ENCODE data around the gene VARS2. TPM values are rescaled to one million over a fixed set of nuclear protein-coding genes. Genes with fewer than 3 reads are reported as not detected.

The VARS2 gene
- total and polyA plus RNA-seq, 2 donors (not counting 3 experiments of a cell fraction or from before 2014, with no cell fraction given): 17.8 to 34.3 TPM

- no peaks in the 10 kb centered on the region for H3K4me1 ChIP-seq (ENCODE audit: control insufficient read depth, extremely low read depth, insufficient read depth, low read length)
- H3K9me1 ChIP-seq (replicated peaks; ENCODE audit: control insufficient read depth, extremely low read depth, insufficient read depth, low read length): no peaks in the 10 kb centered on the region
- H3K27me3 ChIP-seq (ENCODE audit: control insufficient read depth in 2 of 2, insufficient read depth in 2 of 2, low read length in 2 of 2): no peaks in the 10 kb centered on the region
- no peak overlapping the region for H2AFZ ChIP-seq (ENCODE audit: low read depth, low read length)
- TF ChIP-seq POLR2A (IDR thresholded peaks at IDR 0.05; ENCODE audit: low read depth, low read length) (no peak), GATA2 (IDR thresholded peaks at IDR 0.05; ENCODE audit: insufficient read depth, insufficient read length, low read depth, low read length) (no peak), MYC (IDR thresholded peaks at IDR 0.05; ENCODE audit: low read depth, low read length) (no peak), JUN (IDR thresholded peaks at IDR 0.05; ENCODE audit: borderline replicate concordance, insufficient read depth, insufficient read length, low read depth) (no peak), EZH2 (IDR thresholded peaks at IDR 0.05; ENCODE audit: borderline replicate concordance, low read depth, low read length, severe bottlenecking) (no peak), FOS (IDR thresholded peaks at IDR 0.05; ENCODE audit: borderline replicate concordance, insufficient read depth, low read length) (no peak), POLR2AphosphoS5 (IDR thresholded peaks at IDR 0.05; ENCODE audit: insufficient read depth, low read depth, low read length) (no peak)
- TF ChIP-seq, protein P1, sequence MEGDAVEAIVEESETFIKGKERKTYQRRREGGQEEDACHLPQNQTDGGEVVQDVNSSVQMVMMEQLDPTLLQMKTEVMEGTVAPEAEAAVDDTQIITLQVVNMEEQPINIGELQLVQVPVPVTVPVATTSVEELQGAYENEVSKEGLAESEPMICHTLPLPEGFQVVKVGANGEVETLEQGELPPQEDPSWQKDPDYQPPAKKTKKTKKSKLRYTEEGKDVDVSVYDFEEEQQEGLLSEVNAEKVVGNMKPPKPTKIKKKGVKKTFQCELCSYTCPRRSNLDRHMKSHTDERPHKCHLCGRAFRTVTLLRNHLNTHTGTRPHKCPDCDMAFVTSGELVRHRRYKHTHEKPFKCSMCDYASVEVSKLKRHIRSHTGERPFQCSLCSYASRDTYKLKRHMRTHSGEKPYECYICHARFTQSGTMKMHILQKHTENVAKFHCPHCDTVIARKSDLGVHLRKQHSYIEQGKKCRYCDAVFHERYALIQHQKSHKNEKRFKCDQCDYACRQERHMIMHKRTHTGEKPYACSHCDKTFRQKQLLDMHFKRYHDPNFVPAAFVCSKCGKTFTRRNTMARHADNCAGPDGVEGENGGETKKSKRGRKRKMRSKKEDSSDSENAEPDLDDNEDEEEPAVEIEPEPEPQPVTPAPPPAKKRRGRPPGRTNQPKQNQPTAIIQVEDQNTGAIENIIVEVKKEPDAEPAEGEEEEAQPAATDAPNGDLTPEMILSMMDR (IDR thresholded peaks at IDR 0.05; ENCODE audit: extremely low read depth in 1 of 2, insufficient read depth in 1 of 2, low read depth in 1 of 2, low read length in 2 of 2): no peak
- TF ChIP-seq, protein P2, sequence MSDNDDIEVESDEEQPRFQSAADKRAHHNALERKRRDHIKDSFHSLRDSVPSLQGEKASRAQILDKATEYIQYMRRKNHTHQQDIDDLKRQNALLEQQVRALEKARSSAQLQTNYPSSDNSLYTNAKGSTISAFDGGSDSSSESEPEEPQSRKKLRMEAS (IDR thresholded peaks at IDR 0.05; ENCODE audit: insufficient read depth, insufficient read length): no peak
- DNase-seq (ENCODE audit: low read depth, low spot score): no peak
- intact Hi-C loops (cut with micrococcal nuclease): no loop called here
- no peaks in the 10 kb centered on the region for H3K79me2 ChIP-seq (ENCODE audit: control insufficient read depth, insufficient read depth, low read length)
- no peak overlapping the region for H3K4me3 ChIP-seq (replicated peaks in 1 of 3; ENCODE audit: insufficient read depth in 1 of 3, low read depth in 1 of 3, low read length in 3 of 3)
- ChIA-PET POLR2A (no interaction called here), CTCF (interaction anchor here (0.8 to 2.5 kb wide), 3 partner anchors 12 to 62 kb away, joined by 3 to 8 read pairs (median 3); no protein-coding TSS in a partner anchor)
- H3K36me3 ChIP-seq (ENCODE audit: control insufficient read depth in 2 of 2, extremely low read depth in 1 of 2, insufficient read depth in 2 of 2, low read length in 2 of 2): peaks cover 0 to 3% of the 10 kb centered on the region in 2 experiments
- BruUV-seq (replicated peaks): no TSS peak
- H3K27ac ChIP-seq (ENCODE audit: insufficient read depth, low read depth, low read length): no peak overlapping the region
- H4K20me1 ChIP-seq (replicated peaks; ENCODE audit: control insufficient read depth, extremely low read depth, insufficient read depth, low read length): no peaks in the 10 kb centered on the region
- no peaks in the 10 kb centered on the region for H3K9me3 ChIP-seq (replicated peaks; ENCODE audit: control insufficient read depth, insufficient read depth, low read length)
- H3K9ac ChIP-seq (replicated peaks; ENCODE audit: extremely low read depth, insufficient read depth, low read length): no peak overlapping the region
- dilution Hi-C loops (cut with MboI; ENCODE audit: extremely low pct_ligation_motif_present, low sequenced_read_pairs): loop anchor here (25.0 kb wide), 1 partner anchor 154 kb away; the partner anchor contains the start of genes FLOT1 and IER3
- H3K4me2 ChIP-seq (ENCODE audit: insufficient read depth, low read length): no peak overlapping the region
- no peak for FAIRE-seq
These were observed 23.2 kb upstream of the VARS2 start for GRCh38 chr6:30890646-30891449.
